ENCODE results near the gene NAA40. TPM values are rescaled to one million over a fixed set of nuclear protein-coding genes. Genes with fewer than 3 reads are reported as not detected.
A peak's percentile ranks its signal among the peaks of the same experiment; 100 is the strongest.

Gene NAA40
- total and polyA plus RNA-seq, 10 of the 15 experiments (the other 5 are each of a cell fraction or from before 2014, with no cell fraction given) = 4.8 to 31.6 (median 22.2) TPM

DNA sequence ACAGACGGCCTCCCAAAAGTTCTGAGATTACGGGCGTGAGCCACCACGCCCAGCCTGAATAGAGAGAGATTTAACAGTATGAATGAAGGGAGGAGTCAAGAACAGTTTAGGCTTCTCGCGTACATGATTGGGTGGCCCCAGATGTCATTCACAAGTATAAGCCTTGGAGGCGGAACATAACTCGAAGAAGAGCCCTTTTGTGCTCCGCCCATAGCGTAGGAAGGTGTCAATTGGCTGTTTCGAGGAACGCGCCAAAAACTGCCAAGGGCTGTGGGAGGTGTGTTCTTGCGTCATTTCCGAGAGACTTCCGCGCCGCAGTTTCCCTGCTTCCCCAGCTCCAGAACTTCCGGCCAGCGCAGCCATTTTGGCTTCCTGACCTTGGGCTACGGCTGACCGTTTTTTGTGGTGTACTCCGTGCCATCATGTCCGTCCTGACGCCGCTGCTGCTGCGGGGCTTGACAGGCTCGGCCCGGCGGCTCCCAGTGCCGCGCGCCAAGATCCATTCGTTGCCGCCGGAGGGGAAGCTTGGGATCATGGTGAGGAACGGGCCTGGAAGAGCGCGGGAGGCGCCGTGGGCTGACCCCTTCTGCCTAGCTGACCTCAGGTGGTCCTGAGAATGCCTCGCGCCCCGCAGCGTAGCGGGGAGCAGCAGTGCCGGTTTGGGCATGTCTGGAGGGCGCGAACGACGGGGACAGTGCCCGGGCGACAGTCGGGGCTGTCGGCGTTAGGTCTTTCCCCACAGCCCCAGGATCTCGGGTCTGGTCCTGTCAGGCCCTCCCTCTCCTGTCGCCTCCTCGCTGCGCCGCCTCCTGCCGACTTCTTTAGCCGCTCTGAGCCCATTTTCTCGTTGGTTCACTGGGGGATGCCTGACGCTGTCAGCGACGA lies 35.7 kb downstream of the NAA40 start, which contains the start of gene COX8A (continued):
- TF ChIP-seq ZBTB4 (CRISPR knock-in tag; IDR thresholded peaks at IDR 0.05) (no peak), POLR2A (IDR thresholded peaks at IDR 0.05; ENCODE audit: low read depth, low read length) (peak; percentile 94), RBBP5 (conservative IDR thresholded peaks at IDR 0.05) (no peak), SIN3A (IDR thresholded peaks at IDR 0.05; ENCODE audit: low read depth, low read length) (peak; percentile 86), RELB (IDR thresholded peaks at IDR 0.05; ENCODE audit: low read depth) (peak; percentile 92), SIX5 (IDR thresholded peaks at IDR 0.05; ENCODE audit: low read depth, low read length, severe bottlenecking) (peak; percentile 11), SMAD5 (IDR thresholded peaks at IDR 0.05; ENCODE audit: low read depth) (peak; percentile 83; the same call in 1 of the 2 replicates), SPI1 (IDR thresholded peaks at IDR 0.05; ENCODE audit: borderline replicate concordance, insufficient read depth, low read depth, low read length) (peak; percentile 38; the same call in 1 of the 2 replicates), ETV6 (conservative IDR thresholded peaks at IDR 0.05 in 1 of 2, IDR thresholded peaks at IDR 0.05 in 1 of 2; ENCODE audit: borderline replicate concordance in 1 of 2, low read depth in 1 of 2) (peak in 1 of 2 experiments; percentile 67; a peak in 1 of 4 replicates), PRDM15 (CRISPR knock-in tag; IDR thresholded peaks at IDR 0.05) (no peak), SKIL (IDR thresholded peaks at IDR 0.05; ENCODE audit: low read depth, poor library complexity, severe bottlenecking) (no peak), GATAD2B (conservative IDR thresholded peaks at IDR 0.05; ENCODE audit: low read depth) (peak; percentile 96), JUNB (IDR thresholded peaks at IDR 0.05) (no peak), NFIC (IDR thresholded peaks at IDR 0.05; ENCODE audit: low read depth, low read length) (no peak)
- TF ChIP-seq, protein P1, sequence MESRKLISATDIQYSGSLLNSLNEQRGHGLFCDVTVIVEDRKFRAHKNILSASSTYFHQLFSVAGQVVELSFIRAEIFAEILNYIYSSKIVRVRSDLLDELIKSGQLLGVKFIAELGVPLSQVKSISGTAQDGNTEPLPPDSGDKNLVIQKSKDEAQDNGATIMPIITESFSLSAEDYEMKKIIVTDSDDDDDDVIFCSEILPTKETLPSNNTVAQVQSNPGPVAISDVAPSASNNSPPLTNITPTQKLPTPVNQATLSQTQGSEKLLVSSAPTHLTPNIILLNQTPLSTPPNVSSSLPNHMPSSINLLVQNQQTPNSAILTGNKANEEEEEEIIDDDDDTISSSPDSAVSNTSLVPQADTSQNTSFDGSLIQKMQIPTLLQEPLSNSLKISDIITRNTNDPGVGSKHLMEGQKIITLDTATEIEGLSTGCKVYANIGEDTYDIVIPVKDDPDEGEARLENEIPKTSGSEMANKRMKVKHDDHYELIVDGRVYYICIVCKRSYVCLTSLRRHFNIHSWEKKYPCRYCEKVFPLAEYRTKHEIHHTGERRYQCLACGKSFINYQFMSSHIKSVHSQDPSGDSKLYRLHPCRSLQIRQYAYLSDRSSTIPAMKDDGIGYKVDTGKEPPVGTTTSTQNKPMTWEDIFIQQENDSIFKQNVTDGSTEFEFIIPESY (IDR thresholded peaks at IDR 0.05) = no peak

Measured in GM12878 (cell line).